ENCODE data around the gene HOXC6.

DNA sequence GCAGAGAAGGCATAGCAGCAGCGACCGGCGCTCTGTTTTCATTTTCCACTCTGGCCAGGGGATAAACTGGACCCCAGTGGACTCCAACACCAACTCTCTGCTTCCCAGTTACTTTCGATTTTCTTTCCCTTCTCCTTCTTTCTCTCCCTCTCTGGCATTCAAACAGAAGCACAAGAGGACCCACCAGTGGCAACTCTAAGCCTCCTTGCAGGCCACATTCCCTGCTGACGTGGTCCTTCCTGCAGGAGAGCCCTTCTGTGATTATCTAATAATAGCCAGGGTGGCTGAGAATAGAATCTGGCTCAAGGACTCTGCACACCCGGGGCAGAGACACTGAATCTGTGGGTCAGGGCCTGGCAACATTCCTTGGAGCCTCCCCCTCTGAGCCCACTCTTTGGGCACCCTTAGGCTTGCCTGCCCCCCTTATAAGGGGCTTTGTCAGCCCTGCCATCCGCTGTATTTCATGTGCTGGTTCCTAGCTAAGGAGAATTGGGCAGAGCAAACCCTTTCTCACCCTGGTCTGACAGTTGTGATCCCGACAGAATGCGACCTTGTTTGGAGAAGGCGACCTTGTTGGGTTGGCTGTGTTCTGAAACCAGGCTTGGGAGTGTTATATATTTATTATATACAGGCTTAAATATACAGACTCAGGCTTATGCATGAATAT lies 8.2 kb upstream of the HOXC6 start:
- no peak for TF ChIP-seq POLR2AphosphoS5 (IDR thresholded peaks at IDR 0.05; ENCODE audit: low read depth, low read length)
- no peak for TF ChIP-seq POLR2A (IDR thresholded peaks at IDR 0.05; ENCODE audit: low read depth, low read length)
- no peak for TF ChIP-seq PAX5 (IDR thresholded peaks at IDR 0.05; ENCODE audit: insufficient read depth, low read length, severe bottlenecking)
- TF ChIP-seq POU2F2 (IDR thresholded peaks at IDR 0.05; ENCODE audit: low read depth, low read length), result no peak

Data from GM12891 (cell line).